HG03025 (cell line): ENCODE measurements around the gene KLHL26.
A peak's percentile ranks its signal among the peaks of the same experiment; 100 is the strongest.
"Not testable (repeated sequence)": the region's sequence is repeated elsewhere in the genome, so short reads cannot be mapped to it uniquely, and the experiment has no call there.

Experiments
- ATAC-seq: cut with Tn5 transposase; IDR thresholded peaks from one replicate; pipeline ENCODE4 v1.9.1; 2021; ENCODE audit warnings: mild to moderate bottlenecking, moderate library complexity; ENCODE audit not compliant: unreplicated experiment, low FRiP score

KLHL26 gene

DNA sequence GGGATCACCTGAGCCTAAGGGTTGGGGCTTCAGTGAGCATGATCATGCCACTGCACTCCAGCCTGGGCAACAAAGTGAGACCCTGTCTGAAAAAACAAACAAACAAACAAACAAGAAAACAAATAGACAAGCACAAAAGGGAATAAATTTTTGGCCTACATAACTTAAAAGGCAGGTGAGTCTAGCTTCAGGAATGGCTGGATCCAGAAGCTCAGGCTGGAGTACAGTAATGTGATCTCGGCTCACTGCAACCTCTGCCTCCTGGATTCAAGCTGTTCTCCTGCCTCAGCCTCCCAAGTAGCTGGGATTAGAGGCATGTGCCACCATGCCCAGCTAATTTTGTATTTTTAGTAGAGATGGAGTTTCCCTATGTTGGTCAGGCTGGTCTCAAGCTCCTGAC lies 43.3 kb downstream of the KLHL26 start:
- not testable (repeated sequence) for ATAC-seq

DNA sequence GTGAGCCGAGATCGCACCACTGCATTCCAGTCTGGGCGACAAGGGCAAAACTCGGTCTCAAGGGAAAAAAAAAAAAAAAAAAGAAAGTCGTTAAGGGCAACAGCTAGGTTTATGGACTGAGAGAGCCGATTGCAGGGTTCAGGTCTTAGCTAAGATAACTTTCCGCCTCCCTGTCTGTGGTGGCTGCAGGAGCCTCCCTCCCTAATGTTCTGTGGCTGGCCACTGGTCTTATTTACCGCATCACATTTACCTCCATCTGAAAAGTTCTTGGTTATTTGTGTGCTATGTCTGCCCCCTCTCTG lies 45.9 kb downstream of the KLHL26 start:
- no peak for ATAC-seq

DNA sequence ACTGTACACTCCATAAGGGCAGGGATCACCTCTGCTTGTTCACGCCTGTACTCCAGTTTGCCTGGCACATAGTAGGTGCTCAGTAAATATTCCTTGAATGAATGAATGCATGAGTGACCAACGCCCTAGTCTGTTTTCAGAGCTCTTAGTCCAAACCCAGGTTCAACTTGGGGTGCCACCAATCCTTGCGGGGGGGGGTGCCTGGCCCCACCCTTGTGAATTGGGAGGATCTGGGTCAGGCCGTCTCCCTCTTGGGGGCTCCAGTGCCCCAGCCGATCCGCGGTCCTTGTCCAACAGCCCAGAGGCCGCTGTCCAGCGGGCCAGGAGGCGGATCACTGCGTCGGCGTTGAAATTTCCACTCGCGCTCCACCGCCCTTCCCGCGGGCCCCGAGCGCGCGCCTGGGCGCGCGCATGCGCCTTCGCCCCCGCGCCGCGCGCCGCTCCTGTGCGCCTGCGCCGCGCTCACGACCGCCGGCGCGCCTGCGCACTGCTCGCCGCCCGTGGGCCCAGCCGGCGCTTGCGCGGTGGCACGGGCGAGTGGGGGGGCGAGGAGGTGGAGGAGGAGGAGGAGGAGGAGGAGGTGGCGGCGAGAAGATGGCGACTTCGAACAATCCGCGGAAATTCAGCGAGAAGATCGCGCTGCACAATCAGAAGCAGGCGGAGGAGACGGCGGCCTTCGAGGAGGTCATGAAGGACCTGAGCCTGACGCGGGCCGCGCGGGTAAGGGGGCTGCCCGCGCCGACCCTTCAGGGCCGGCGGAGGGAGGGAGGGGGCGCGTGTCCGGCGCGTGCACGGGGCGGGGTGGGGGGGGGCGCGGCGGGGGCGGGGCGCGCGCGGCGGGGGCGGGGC lies 46.5 kb downstream of the KLHL26 start, which contains the start of gene CRTC1:
Gene CRTC1 (plus strand): TSS at position 572 of the 849 bp plus-strand sequence. CDS start 23 bp downstream, at position 595.
- ATAC-seq = peak; percentile 63

GRCh38 chr19:18683958-18684641 lies 47.3 kb downstream of the KLHL26 start:
- peak; percentile 26 for ATAC-seq

DNA sequence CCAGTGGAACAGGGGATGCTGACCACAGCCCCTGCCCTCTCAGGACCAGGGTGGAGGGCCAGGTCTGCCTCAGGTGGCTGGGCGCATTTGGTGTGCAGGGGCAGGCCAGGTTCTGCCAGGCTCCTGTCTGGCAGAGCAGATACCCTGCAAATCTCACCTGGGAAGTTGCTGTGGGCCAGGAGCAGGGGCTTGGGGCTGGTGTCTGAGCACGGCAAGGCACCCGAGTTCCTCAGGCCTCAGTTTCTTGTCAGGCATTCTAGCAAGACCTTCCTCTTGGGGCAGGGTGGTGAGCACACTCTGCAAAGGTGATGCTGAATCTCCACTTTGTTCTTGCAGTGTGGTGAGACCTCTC lies 47.8 kb downstream of the KLHL26 start:
- no peak for ATAC-seq

DNA sequence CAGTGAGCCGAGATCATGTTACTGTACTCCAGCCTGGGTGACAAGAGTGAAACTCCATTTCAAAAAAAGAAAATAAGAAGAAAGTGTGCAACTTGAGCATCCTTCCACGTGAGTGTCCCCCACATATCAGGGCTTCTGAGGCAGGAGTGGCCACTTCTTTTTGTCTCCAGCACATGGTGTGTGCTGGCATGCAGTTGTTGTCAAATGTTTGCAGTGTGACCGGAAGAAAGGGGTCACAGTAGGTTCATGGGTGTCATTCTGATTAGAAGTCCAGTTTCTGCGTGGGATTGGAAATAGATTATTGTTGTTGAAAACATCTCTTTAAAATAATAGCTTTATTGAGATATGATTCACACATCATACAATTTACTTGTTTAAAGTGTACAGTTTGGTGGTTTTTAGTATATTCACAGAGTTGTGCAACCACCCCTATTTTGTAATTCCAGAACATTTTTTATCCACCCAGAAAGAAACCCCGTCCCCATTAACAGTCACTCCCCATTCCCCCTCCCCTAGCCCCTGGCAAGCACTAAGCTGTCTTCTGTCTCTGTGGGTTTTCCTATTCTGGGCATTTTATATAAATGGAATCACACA lies 48.9 kb downstream of the KLHL26 start:
- no peak for ATAC-seq

- no peak for ATAC-seq
Measured at GRCh38 chr19:18687740-18688465, 51.1 kb downstream of the KLHL26 start.

DNA sequence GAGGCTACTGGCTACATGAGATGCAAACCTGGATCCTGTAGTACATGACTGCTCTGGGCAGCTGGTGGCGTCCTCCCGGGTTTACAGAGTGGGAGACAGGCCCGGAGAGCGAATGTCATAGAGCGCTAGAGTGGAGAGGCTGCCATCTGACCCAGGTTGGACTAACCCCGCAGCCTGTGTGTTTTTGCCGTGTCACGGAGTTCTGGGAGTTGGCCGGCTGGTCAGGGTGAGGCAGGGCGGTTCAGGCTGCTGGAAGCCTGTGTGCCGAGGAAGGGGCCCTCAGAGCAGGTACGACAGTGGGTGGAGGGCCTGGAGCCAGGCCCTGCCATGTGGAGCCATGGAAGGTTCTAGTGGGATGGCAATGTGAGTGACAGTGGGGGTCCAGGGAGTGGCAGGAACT lies 59.2 kb downstream of the KLHL26 start:
- no peak for ATAC-seq

DNA sequence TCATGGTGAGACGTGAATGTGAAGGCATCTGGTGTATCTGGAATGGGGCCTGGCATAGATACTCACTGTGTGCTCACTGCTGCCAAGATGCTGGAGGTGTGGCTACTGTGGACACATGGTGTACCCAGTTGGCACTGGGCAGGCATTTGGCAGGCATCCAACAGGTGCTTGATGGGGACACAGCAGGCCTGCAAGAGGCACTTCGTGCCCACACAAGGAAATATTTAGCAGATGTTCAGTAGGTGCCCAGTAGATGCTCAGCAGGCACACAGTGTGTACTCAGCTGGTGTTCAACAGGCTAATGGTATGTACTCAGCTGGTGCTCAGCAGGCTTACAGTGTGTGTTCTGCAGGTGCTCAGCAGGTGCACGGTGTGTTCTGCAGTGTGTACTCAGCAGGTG lies 60.9 kb downstream of the KLHL26 start:
- no peak for ATAC-seq

- ATAC-seq = no peak
Measured at GRCh38 chr19:18698321-18699167, 61.7 kb downstream of the KLHL26 start.

DNA sequence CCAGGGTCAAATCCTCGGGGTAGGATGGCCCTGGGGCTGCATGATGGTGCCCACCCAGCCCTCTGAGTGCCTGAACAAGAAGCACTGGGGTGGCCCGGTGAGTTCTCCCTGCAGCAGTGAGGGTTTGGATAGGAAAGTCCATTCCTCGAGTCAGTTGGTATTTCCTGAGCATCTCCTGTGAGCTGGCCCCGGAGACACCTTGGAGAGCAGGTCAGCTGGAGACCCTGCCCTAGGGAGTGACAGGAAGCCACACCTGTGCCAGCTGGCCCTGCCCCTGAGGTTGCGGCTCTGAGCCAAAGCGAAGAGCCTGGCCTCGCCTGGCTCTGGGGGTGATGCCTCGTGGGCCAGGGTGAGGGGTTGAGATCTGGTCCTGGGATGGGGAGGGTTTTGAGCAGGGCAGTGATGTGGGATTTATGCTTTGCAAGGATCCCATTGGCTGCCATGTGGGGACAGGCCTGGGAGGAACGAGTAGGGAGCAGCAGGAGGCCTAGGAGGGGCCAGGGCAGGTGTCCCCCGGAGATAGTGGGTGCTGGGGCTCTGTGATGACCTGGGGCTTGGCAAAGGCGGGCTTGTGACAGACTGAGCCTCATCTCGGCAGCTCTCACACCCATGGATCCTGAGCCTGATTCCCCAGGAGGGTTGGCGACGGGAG lies 62.7 kb downstream of the KLHL26 start:
- ATAC-seq = no peak

GRCh38 chr19:18700501-18701249 lies 63.8 kb downstream of the KLHL26 start:
- no peak for ATAC-seq

DNA sequence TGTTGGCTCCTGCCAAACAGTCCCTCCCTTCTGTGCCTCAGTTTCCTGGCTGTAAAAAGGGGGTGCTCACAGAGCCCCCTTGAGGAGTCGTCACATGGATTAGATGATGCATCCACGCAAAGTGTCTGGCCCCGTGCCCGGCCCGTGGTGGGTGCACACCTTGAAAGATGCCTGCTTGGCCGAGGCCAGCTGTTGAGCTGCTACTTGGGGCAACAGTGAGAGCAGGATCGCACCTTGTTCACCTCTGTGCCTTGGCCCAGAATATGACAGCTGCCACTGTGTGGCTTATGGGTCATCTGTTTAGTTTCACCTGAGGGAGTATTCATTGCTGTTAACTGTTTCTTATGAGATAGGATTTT lies 64.4 kb downstream of the KLHL26 start:
- ATAC-seq = no peak

GRCh38 chr19:18704054-18704453 lies 67.2 kb downstream of the KLHL26 start:
- no peak for ATAC-seq

DNA sequence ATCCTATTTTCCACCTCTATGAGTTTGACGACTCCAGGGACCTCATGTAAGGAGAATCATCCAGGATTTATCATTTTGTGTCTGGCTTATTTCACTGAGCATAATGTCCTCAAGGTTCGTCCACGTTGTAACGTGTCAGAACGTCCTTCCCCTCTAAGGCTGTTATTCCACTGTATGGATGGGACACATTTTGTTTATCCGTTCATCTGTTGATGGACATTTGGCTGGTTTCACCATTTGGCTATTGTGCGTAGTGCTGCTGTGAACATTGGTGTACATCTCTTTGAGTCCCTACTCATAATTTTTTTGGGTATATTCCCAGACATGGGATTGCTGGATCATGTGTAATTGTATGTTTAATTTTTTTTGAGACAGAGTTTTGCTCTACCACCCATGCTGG lies 68.1 kb downstream of the KLHL26 start:
- ATAC-seq = no peak

DNA sequence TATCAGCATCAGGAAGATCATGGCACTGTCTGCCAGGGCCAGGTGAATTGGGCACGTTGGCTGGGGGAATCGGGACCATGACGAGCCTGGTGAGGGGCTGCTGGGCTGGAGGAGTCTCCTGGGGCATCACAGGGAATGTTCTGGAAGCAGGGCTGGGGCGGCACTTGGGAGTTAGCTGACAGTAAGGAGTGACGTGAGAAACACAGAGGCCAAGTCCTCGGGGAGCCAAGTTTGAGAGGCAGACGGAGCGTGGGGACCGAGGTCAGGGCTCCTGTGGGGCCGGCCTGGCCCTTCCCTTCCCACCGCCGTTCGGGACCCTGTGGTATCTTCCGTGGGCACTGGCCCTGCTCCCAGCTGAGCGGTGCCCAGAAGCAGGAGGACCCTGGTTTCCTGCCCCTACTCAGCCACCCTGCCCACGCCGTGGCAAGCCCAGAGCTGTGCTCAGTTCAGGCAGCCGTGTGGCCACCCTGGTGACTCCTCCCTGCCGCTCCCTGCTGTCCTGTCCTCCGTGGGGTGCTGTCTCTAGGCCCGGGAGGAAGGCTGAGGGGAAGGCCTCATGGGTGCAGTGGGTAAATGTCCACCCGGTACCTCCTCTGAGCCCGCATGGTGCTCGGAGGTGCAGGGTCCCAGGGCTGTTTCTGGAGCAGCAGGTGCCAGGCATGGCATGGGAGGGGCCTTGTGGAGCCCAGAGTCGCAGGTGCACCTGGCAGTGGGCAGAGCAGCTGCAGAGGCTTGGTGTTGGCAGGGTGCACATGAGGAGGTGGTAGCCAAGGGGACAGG lies 71.8 kb downstream of the KLHL26 start:
- no peak for ATAC-seq

GRCh38 chr19:18709546-18709945 lies 72.7 kb downstream of the KLHL26 start:
- no peak for ATAC-seq

DNA sequence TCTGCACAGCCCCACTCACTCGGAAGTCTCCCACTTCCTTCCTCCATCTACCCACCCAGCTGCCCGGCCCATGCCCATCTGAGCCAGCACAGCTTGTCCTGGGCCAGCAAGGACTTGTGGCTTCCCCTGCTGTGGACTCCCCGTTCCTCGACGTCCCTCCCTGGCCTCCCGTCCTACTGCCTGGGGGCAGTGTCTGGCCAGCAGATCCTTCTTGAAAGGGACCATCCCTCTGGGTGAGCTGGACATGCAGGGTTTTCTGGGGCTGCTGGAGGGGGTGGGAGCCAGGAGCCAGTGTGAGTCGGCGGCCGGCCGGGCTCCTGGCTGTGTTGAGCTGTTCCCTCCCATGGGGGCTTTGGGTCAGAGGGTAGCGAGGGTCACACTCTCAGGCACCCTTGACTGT lies 73.4 kb downstream of the KLHL26 start:
- ATAC-seq = no peak
